ENCODE measurements around the gene FAT4. TPM values are rescaled to one million over a fixed set of nuclear protein-coding genes. Genes with fewer than 3 reads are reported as not detected.

The FAT4 gene
- total RNA-seq, 1 donor from 2014 or later = 1.7 TPM

DNA sequence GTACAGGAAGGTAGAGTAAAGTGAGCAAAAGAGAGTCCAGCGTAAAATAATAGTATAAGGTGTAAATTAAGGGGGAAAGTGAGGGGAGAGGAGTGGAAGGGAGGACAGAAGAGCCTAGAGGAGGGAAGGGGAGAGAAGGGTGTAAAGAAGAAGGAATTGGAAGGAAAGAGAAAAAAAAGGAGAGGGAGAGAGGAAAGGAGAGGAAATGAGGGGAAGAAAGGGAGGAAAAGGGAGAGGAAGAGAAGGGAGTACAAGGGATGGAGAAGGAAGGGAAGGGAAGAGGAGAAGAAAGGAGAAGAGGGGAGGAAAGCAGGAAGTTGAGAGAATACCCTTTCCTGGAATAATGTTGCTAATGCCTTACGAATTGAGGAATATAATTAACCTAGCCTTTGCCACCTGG, 3.3 kb upstream of the FAT4 start:
- peaks cover 3% of the 10 kb centered on the region for H3K9me3 Mint-ChIP-seq (ENCODE audit: low read depth)
- no peak overlapping the region for H3K27ac Mint-ChIP-seq
- H3K4me3 Mint-ChIP-seq (ENCODE audit: low read depth) = no peak overlapping the region
- H3K4me1 Mint-ChIP-seq (ENCODE audit: low read depth) = peaks cover 15% of the 10 kb centered on the region
- TF ChIP-seq, protein P1, sequence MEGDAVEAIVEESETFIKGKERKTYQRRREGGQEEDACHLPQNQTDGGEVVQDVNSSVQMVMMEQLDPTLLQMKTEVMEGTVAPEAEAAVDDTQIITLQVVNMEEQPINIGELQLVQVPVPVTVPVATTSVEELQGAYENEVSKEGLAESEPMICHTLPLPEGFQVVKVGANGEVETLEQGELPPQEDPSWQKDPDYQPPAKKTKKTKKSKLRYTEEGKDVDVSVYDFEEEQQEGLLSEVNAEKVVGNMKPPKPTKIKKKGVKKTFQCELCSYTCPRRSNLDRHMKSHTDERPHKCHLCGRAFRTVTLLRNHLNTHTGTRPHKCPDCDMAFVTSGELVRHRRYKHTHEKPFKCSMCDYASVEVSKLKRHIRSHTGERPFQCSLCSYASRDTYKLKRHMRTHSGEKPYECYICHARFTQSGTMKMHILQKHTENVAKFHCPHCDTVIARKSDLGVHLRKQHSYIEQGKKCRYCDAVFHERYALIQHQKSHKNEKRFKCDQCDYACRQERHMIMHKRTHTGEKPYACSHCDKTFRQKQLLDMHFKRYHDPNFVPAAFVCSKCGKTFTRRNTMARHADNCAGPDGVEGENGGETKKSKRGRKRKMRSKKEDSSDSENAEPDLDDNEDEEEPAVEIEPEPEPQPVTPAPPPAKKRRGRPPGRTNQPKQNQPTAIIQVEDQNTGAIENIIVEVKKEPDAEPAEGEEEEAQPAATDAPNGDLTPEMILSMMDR (IDR thresholded peaks at IDR 0.05; ENCODE audit: unreplicated experiment) = no peak
- H3K27me3 Mint-ChIP-seq = peaks cover 13% of the 10 kb centered on the region
- no peak for DNase-seq (ENCODE audit: low spot score, unreplicated experiment)
- H3K36me3 Mint-ChIP-seq (ENCODE audit: insufficient read depth) = no peaks in the 10 kb centered on the region

DNA sequence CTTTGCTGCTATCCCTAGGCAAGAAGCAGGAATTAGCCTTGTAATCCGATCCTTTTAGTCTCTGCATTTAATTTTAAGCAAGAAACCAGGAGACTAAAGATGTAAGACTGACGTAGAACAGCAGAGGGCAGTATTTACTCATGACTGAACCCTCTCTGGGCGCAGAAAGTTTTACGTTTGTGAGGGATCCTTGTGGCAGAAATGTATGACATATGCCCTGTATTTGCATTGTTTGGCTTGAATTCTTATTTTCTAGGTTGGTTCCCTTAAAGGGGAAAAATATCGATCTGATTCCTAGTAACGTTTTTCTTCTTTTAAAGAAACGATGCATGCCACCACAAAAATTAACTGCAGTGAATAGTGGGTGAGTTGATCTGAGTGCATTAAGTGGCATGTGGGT, 1.3 kb upstream of the FAT4 start:
- TF ChIP-seq, protein P1 (IDR thresholded peaks at IDR 0.05; ENCODE audit: unreplicated experiment) = peak; percentile 88
- H3K27ac Mint-ChIP-seq = no peak overlapping the region
- peak; percentile 39 for DNase-seq (ENCODE audit: low spot score, unreplicated experiment)
- H3K36me3 Mint-ChIP-seq (ENCODE audit: insufficient read depth) = no peaks in the 10 kb centered on the region
- H3K4me1 Mint-ChIP-seq (ENCODE audit: low read depth) = peaks cover 18% of the 10 kb centered on the region
- peaks cover 33% of the 10 kb centered on the region for H3K27me3 Mint-ChIP-seq
- peaks cover 3% of the 10 kb centered on the region for H3K9me3 Mint-ChIP-seq (ENCODE audit: low read depth)
- H3K4me3 Mint-ChIP-seq (ENCODE audit: low read depth) = peak overlapping the region; percentile 56

DNA sequence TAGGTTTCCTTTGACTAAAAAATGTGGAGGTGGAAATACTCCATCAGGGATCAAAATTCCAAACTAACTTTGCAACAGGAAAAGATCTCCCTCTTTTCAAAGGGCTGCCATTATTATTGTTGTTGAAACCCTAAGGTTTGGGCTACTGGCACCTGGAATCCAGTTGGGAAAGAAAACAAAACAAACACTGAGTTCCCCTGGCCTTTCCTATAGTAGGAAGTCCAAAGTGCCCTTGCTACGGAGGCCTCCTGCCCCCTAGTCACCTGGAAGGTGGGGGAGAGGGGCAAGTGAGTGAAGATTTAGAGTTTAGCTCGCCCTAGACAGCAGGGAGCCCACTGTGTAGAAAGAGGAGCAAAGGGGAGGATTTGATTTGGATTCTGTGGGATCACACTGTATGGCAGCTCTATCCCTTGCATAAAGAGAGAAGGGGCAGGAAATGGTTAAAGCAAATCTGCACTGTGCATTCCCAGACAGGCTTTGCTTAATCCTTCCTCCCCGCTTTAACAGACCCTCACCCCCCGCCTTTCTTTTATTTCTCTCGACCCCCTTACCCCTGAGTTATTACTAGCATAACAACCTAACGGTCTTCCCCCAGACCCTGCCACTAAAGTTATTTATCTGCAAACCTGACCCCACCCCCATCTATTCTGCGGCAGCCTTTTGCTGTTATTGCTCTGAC, 627 bp upstream of the FAT4 start:
- DNase-seq (ENCODE audit: low spot score, unreplicated experiment) = no peak
- peaks cover 37% of the 10 kb centered on the region for H3K27me3 Mint-ChIP-seq
- peaks cover 3% of the 10 kb centered on the region for H3K9me3 Mint-ChIP-seq (ENCODE audit: low read depth)
- peak overlapping the region; percentile 96 for H3K27ac Mint-ChIP-seq
- H3K4me1 Mint-ChIP-seq (ENCODE audit: low read depth) = peaks cover 18% of the 10 kb centered on the region
- H3K4me3 Mint-ChIP-seq (ENCODE audit: low read depth) = peak overlapping the region; percentile 91
- TF ChIP-seq, protein P1 (IDR thresholded peaks at IDR 0.05; ENCODE audit: unreplicated experiment) = no peak
- no peaks in the 10 kb centered on the region for H3K36me3 Mint-ChIP-seq (ENCODE audit: insufficient read depth)

DNA sequence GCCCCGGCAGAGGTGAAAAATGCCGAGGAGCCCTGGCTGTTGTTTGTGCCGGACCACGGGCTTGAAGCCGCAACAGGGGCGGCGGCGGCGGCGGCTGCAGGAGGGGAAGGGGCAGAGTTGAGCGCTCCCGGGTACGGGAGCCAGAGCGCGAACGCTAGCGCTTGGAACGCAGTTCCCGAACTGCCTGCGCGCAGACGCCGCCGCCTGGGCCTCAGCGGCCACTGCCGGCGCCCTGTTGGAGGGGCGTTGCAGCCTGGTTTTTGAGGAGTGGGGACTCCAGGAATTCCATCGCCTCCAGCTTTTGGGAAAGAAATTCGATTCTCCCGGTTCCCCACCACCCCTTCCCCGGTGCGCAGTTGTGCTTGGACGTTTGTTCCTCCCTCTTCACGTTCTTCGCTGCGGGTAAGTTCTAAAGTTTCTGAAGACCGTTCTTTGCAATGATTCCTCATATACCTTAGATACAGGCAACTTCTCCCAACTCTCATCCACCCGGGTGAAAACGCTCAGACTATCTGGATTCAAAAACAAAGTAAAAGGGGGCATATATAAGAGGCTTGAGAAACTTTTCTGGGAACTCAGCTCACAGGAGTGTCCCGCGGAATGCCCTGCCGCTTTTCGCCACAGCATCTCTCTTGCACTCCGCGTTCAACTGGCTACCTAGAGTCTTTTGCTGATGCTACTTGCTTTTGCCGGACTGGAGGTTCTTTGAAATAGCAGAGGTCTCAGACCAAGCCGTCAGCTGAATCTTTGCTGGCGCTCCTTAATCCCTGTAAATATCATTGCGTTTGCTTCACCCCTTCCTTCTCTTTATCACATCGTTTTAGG, 1.0 kb downstream of the FAT4 start:
- H3K9me3 Mint-ChIP-seq (ENCODE audit: low read depth) = peaks cover 4% of the 10 kb centered on the region
- H3K27ac Mint-ChIP-seq = peak overlapping the region; percentile 96
- H3K27me3 Mint-ChIP-seq = peaks cover 37% of the 10 kb centered on the region
- TF ChIP-seq, protein P1 (IDR thresholded peaks at IDR 0.05; ENCODE audit: unreplicated experiment) = peak; percentile 35
- no peaks in the 10 kb centered on the region for H3K36me3 Mint-ChIP-seq (ENCODE audit: insufficient read depth)
- peaks cover 18% of the 10 kb centered on the region for H3K4me1 Mint-ChIP-seq (ENCODE audit: low read depth)
- peak overlapping the region; percentile 91 for H3K4me3 Mint-ChIP-seq (ENCODE audit: low read depth)
- DNase-seq (ENCODE audit: low spot score, unreplicated experiment) = peak; percentile 45

DNA sequence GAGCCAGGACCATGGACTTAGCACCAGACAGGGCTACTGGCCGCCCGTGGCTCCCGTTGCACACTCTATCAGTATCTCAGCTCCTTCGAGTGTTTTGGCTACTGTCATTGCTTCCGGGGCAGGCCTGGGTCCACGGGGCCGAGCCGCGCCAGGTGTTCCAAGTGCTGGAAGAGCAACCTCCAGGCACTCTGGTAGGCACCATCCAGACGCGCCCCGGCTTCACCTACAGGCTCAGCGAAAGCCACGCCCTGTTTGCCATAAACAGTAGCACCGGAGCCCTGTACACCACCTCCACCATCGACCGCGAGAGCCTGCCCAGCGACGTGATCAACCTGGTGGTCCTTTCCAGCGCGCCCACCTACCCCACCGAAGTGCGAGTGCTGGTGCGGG, 1.6 kb downstream of the FAT4 start:
- Mint-ChIP-seq H3K27me3 (peaks cover 34% of the 10 kb centered on the region), H3K27ac (peak overlapping the region; percentile 83), H3K36me3 (ENCODE audit: insufficient read depth) (no peaks in the 10 kb centered on the region), H3K9me3 (ENCODE audit: low read depth) (peaks cover 3% of the 10 kb centered on the region), H3K4me1 (ENCODE audit: low read depth) (peaks cover 18% of the 10 kb centered on the region), H3K4me3 (ENCODE audit: low read depth) (peak overlapping the region; percentile 91)
- TF ChIP-seq, protein P1 (IDR thresholded peaks at IDR 0.05; ENCODE audit: unreplicated experiment) = no peak
- DNase-seq (ENCODE audit: low spot score, unreplicated experiment) = peak; percentile 9

All from progenitor cell of endocrine pancreas (in vitro differentiated cells).